Measurements from ENCODE around the gene LAD1. TPM values are rescaled to one million over a fixed set of nuclear protein-coding genes. Genes with fewer than 3 reads are reported as not detected.

Gene LAD1
- total RNA-seq, 1 experiment from 2014 or later = 30.1 TPM

- Histone ChIP-seq H2BK12ac (ENCODE audit: insufficient read length, low read depth, low read length) (no peak overlapping the region), H2BK120ac (ENCODE audit: low read depth, low read length, poor library complexity, severe bottlenecking) (no peak overlapping the region), H2BK15ac (ENCODE audit: low read depth, low read length) (no peak overlapping the region), H4K8ac (replicated peaks; ENCODE audit: insufficient read length, low read depth, low read length) (no peak overlapping the region), H3T11ph (ENCODE audit: low read length) (no peak overlapping the region), H3K27ac (ENCODE audit: insufficient read length, low read depth, low read length) (no peak overlapping the region), H2BK20ac (ENCODE audit: low read depth, low read length, poor library complexity, severe bottlenecking) (no peak overlapping the region), H3K56ac (ENCODE audit: insufficient read length, low read depth, low read length) (no peak overlapping the region), H3K23ac (ENCODE audit: insufficient read length, low read depth, low read length) (no peak overlapping the region), H3K4me2 (ENCODE audit: insufficient read depth, insufficient read length, low read length) (no peak overlapping the region), H3K79me1 (ENCODE audit: insufficient read depth, low read depth, low read length, poor library complexity, severe bottlenecking) (no peaks in the 10 kb centered on the region), H4K20me1 (ENCODE audit: control insufficient read depth, insufficient read depth, insufficient read length) (no peaks in the 10 kb centered on the region), H3K27me3 (ENCODE audit: insufficient read depth, low read length) (no peaks in the 10 kb centered on the region), H3K9me3 (ENCODE audit: control insufficient read depth, low read depth, low read length) (no peaks in the 10 kb centered on the region), H3K9ac (ENCODE audit: extremely low read depth, insufficient read length, low read length) (no peak overlapping the region), H3K23me2 (ENCODE audit: insufficient read length, low read depth, low read length, poor library complexity, severe bottlenecking) (no peaks in the 10 kb centered on the region), H4K91ac (ENCODE audit: insufficient read length, low read depth, low read length) (no peak overlapping the region), H3K4ac (ENCODE audit: low read depth, low read length) (no peak overlapping the region), H4K5ac (ENCODE audit: insufficient read length, low read depth, low read length) (no peak overlapping the region), H3K14ac (ENCODE audit: insufficient read depth, low read length) (no peak overlapping the region), H2BK5ac (ENCODE audit: insufficient read length, low read length) (no peak overlapping the region), H3K79me2 (ENCODE audit: insufficient read depth, low read length) (no peaks in the 10 kb centered on the region), H2AK5ac (ENCODE audit: insufficient read length, low read length) (no peak overlapping the region), H3K18ac (ENCODE audit: insufficient read length, low read depth, low read length) (no peak overlapping the region), H3K4me1 (ENCODE audit: insufficient read depth, low read length) (no peaks in the 10 kb centered on the region), H2AFZ (ENCODE audit: low read length) (no peak overlapping the region)
- peaks cover under 1% of the 10 kb centered on the region in 2 experiments; a peak in 3 of 5 replicates for H3K9me3 Mint-ChIP-seq
- no CpG with 5 or more reads among the region's 3 CpGs for WGBS (ENCODE audit: extremely low coverage, insufficient read length, low lambda C conversion rate)
- no peak overlapping the region for H3K4me3 Mint-ChIP-seq
- H3K27me3 Mint-ChIP-seq (ENCODE audit: low read depth) = peaks cover 3% of the 10 kb centered on the region
- no peaks in the 10 kb centered on the region; a peak in 1 of 7 replicates for H3K36me3 Mint-ChIP-seq (ENCODE audit: insufficient read depth in 1 of 3, low read depth in 3 of 3)
- H3K4me1 Mint-ChIP-seq = peaks cover 0 to 4% of the 10 kb centered on the region in 2 experiments; a peak in 1 of 4 replicates
- DNase-seq = no peak
- TF ChIP-seq, protein P1, sequence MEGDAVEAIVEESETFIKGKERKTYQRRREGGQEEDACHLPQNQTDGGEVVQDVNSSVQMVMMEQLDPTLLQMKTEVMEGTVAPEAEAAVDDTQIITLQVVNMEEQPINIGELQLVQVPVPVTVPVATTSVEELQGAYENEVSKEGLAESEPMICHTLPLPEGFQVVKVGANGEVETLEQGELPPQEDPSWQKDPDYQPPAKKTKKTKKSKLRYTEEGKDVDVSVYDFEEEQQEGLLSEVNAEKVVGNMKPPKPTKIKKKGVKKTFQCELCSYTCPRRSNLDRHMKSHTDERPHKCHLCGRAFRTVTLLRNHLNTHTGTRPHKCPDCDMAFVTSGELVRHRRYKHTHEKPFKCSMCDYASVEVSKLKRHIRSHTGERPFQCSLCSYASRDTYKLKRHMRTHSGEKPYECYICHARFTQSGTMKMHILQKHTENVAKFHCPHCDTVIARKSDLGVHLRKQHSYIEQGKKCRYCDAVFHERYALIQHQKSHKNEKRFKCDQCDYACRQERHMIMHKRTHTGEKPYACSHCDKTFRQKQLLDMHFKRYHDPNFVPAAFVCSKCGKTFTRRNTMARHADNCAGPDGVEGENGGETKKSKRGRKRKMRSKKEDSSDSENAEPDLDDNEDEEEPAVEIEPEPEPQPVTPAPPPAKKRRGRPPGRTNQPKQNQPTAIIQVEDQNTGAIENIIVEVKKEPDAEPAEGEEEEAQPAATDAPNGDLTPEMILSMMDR (conservative IDR thresholded peaks at IDR 0.05) = no peak
- H3K27ac Mint-ChIP-seq = no peak overlapping the region
Measured at GRCh38 chr1:201335901-201336300, 63.2 kb downstream of the LAD1 start.
